Measurements from ENCODE around the gene APBA3. TPM values are rescaled to one million over a fixed set of nuclear protein-coding genes. Genes with fewer than 3 reads are reported as not detected.
"Not testable (repeated sequence)": the region's sequence is repeated elsewhere in the genome, so short reads cannot be mapped to it uniquely, and the experiment has no call there.

The APBA3 gene
- total RNA-seq, 2 experiments from 2014 or later = 55.8 to 64.7 TPM

DNA sequence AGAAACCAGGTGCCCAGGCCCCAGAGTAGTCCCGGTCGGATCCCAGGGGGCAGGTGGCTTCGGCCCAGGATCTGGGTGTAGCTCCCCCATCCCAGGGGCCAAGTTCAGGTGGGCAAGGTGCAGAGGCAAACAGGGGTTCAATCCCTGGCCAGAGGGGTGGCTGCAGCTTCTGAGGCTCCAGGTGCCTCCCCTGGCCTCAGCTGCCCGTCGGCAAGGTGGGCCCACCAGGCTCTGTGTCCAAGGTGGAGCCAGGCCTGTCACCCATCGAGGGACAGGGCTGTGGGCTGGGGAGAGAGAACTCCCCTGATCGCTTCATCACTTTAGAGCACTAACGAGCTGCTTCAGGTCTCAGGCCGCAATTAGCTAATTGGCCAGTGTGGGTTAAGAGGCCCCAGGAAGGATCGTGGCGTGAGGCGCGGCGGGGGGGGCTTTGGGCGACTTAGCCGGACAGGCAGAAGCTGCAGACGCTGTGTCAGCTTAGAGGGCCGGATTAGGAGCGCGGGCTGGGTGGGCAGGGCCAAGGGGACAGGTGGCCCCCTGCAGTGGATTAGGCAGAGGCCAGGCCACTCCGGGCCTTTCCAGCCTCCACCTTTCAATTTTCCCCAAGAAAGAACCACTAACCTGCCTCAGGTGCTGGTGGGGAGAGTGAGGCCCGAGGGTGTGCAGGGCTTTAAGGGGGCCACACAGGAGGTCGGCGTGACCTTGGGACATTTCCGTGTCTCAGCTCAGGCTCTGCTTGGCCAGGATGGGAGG is 13.3 kb upstream of the APBA3 start:
- H3K27me3 Mint-ChIP-seq = no peaks in the 10 kb centered on the region
- no peak overlapping the region for H3K27ac Mint-ChIP-seq
- no peak overlapping the region for H3K4me3 Mint-ChIP-seq
- H3K4me1 Mint-ChIP-seq = peaks cover 2% of the 10 kb centered on the region
- ChIA-PET CTCF (no interaction called here), POLR2A (interaction anchor here (1.6 to 3.2 kb wide), 2 partner anchors 9 to 12 kb away, joined by 5 to 16 read pairs; partner anchors contain the start of gene MRPL54)
- H3K36me3 Mint-ChIP-seq (ENCODE audit: low read depth) = no peaks in the 10 kb centered on the region
- no peak for DNase-seq
- H3K9me3 Mint-ChIP-seq = no peaks in the 10 kb centered on the region

DNA sequence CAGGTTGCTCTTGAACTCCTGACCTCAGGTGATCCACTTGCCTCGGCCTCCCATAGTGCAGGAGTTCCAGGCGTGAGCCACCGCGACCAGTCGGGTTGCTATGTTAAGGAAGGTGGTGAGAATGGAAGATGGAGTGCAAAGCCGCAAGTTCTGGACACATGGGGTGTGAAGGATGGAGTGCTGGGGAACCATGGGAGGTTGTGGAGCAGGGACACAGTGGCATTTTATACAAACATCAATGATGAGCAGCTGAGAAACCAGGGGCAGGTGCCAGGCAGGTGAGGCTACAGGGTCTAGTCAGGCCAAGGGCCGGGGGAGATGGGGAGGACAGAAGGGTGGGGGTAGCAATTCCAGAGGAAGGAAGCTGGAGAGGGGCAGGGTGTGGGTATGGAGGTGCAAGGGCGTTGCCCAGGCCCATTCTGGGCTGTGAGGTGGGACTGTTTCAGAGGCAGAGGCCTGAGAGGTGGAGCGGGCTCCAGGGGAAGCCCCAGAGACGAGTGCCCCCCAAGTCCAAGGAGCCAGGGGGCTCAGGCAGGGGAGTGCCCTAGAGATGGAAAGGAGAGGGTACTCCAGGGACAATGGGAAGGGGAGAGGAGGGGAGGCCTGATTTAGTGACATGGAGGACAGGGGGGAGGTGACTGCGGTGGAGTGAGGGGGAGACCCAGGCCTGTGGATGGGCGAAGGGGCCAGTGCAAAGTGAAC is 12.5 kb upstream of the APBA3 start:
- ChIA-PET POLR2A (interaction anchor here (1.6 to 3.2 kb wide), 2 partner anchors 8 to 11 kb away, joined by 5 to 16 read pairs; partner anchors contain the start of gene MRPL54), CTCF (no interaction called here)
- Mint-ChIP-seq H3K27me3 (no peaks in the 10 kb centered on the region), H3K36me3 (ENCODE audit: low read depth) (no peaks in the 10 kb centered on the region), H3K9me3 (no peaks in the 10 kb centered on the region), H3K4me1 (peaks cover 2% of the 10 kb centered on the region), H3K4me3 (no peak overlapping the region), H3K27ac (no peak overlapping the region)
- DNase-seq = no peak

DNA sequence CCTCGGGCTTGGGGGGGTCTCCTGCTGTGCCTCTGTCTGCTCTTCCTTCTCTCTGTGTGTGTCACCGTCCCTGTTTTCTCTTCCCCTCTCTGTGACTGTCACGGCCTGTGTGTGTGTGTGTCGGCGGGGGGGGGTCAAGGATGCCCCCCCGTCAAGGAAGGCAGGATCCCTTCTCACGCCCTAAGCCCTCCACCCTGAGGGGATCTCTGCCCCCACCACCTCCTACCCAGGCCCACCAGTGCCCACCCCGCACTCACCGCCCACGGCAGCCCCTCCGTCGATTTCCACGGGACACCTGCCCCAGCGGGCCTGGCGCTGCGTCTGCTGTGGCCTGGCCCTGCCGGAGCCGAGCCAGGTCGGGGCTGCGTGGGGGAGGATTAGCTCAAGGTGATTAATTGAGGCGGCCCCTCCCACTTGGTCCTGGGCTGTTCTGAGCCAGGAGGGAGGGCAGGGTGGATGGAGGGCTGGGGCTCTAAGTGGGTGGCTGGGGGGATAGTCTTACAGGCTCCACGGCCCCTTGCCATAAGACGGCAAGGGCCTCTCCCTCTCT is 10.5 kb upstream of the APBA3 start, which contains the start of gene RAX2:
TSS of gene RAX2 (minus strand) at position 323 of the 550 bp plus-strand sequence. CDS start 486 bp downstream, outside the sequence.
- ChIA-PET CTCF (interaction anchor here (0.7 to 1.4 kb wide), 2 partner anchors 9 kb away, joined by 3 read pairs; partner anchors contain the start of gene MRPL54), POLR2A (interaction anchor here (0.6 to 3.2 kb wide), 2 partner anchors 9 to 11 kb away, joined by 3 to 16 read pairs; partner anchors contain the start of genes APBA3 and MRPL54)
- H3K4me3 Mint-ChIP-seq = no peak within 1 kb of the TSS
- peaks cover 7% of the 10 kb centered on the region for H3K4me1 Mint-ChIP-seq
- H3K9me3 Mint-ChIP-seq = no peaks in the 10 kb centered on the region
- peaks cover 4% of the 10 kb centered on the region for H3K36me3 Mint-ChIP-seq (ENCODE audit: low read depth)
- DNase-seq = no peak
- H3K27me3 Mint-ChIP-seq = no peaks in the 10 kb centered on the region
- H3K27ac Mint-ChIP-seq = no peak within 1 kb of the TSS

DNA sequence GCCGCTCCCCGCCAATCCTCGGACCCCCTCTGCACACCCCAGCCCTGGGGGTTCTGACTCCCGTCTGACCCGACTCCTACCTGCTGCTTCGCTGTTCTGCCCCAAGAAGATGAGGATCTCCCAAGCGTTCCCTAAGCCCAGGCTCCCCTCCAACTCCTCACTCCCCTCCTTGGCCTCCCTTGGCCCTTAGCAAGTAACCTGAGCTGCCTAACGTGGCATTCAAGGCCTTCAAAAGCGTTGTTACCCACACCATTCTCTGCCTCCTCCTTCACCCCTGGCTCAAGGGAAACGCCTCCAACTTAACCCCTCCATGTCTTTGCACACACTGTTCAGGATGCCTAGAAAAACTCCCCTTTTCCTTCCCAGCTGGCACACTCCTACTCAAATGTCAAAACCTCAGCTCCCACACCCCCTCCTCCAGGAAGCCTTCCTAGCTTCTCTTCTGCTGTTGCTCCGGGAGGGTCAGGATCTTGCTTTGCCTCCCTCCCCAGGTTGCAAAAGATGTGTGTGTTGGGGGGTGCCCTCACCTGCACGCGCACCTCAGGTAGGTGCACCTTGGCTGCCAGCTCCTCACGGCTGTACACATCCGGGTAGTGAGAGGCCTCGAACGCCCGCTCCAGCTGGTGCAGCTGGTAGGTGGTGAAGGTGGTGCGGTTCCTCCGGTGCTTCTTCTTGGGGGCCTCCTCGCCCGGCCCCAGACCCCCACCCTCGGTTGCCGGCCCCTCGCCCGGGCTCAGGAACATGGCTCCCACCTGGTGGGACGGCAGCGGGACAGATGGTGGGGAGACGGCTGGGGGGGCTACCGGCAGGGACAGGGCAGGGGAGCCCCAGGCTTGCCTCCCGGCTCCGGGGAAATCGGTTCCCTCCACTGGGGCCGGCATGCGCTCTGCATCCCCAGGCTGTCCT is 9.8 kb upstream of the APBA3 start:
- ChIA-PET CTCF (interaction anchor here (1.4 kb wide), 1 partner anchor 9 kb away, joined by 3 read pairs; the partner anchor contains the start of gene MRPL54), POLR2A (interaction anchor here (0.6 to 3.2 kb wide), 3 partner anchors 8 to 10 kb away, joined by 3 to 16 read pairs (median 3); partner anchors contain the start of genes APBA3 and MRPL54)
- Mint-ChIP-seq H3K9me3 (no peaks in the 10 kb centered on the region), H3K27me3 (no peaks in the 10 kb centered on the region), H3K36me3 (ENCODE audit: low read depth) (peaks cover 10% of the 10 kb centered on the region), H3K4me3 (no peak overlapping the region), H3K27ac (no peak overlapping the region), H3K4me1 (peaks cover 14% of the 10 kb centered on the region)
- no peak for DNase-seq

DNA sequence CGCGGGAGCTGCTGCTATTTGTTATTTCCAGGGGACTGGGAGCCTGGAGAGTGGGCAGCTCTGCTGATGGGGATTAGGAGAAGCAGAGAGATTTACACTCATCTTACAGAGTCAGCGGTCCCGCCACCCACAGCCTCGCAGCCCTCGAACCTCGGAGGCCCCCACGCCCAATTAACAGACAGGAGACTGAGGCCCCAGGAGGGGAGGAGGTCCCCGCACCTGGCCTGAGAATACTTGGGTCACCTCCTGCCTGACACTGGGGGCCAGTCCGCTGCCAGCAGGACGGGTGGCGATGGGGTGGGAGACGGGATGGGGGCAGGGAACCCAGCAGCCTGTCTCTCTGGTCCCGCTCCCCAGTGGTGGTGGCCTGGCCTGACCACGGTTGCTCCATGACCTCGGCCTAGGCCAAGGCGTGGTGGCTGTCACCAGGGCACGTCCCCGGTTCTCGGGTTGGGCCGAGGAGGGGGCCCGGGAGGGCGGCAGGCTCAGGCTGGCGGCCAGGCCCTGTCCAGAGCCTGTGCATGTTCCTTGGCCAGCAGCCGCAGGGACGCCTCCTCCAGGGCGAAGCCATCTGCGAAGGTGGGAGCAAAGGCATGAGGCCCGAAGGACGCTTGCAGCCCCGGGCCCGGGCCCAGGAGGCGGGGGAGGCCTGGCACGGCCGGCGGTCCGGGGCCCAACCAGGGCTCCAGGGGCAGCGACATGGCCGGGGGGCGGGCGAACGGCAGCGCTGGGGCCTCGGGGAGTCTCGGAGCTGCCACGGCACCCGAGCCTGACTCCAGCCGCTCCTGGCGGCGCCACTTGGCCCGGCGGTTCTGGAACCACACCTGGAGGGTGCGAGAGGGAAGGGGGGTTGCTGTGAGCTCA is 8.9 kb upstream of the APBA3 start:
- Mint-ChIP-seq H3K27ac (no peak overlapping the region), H3K4me1 (peaks cover 17% of the 10 kb centered on the region), H3K27me3 (no peaks in the 10 kb centered on the region), H3K9me3 (no peaks in the 10 kb centered on the region), H3K4me3 (no peak overlapping the region), H3K36me3 (ENCODE audit: low read depth) (peaks cover 12% of the 10 kb centered on the region)
- DNase-seq = no peak
- POLR2A ChIA-PET = interaction anchor here (0.7 kb wide), 1 partner anchor 8 kb away, joined by 3 read pairs; the partner anchor contains the start of gene MRPL54
- CTCF ChIA-PET = interaction anchor here (1.4 kb wide), 1 partner anchor 8 kb away, joined by 3 read pairs; the partner anchor contains the start of gene MRPL54

DNA sequence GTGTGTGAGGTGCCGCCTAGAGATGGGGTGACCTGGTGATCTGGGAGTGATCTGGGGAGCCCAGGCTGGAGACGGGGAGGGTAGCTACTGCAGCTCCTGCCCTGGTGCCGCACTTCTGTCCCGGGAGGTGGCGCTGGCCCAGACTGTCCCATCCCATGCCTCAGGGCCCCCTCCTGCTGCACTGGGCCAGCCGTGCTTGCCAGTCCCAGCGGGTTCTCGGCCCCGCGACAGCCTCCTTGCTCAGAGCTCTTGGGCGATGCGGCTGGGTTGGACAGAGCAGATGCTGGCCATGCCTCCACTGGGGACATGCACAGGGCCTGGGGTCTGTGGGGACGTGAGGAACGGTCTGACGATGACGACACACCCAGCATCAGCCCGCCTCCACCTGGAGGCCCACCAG is 8.0 kb upstream of the APBA3 start:
- Mint-ChIP-seq H3K36me3 (ENCODE audit: low read depth) (peaks cover 12% of the 10 kb centered on the region), H3K9me3 (no peaks in the 10 kb centered on the region), H3K4me3 (no peak overlapping the region), H3K4me1 (peaks cover 17% of the 10 kb centered on the region), H3K27ac (no peak overlapping the region), H3K27me3 (no peaks in the 10 kb centered on the region)
- no peak for DNase-seq
- CTCF ChIA-PET = no interaction called here
- POLR2A ChIA-PET = no interaction called here

DNA sequence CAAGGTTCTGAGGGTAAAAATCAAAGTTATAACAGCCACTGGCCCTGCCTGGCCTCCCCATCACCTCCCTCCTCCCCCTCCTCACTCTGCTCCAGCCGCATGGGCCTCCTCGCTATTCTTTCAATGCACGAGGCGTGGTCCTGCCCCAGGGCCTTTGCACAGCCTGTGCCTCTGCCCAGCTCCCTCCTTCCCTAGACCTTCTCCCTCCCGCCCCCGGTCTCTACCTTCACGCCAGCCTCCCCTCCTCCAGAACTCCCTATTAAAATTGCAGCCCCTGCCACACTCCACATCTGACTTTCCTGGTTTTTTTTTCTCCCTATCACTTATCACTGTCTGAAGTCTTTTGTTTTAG is 7.2 kb upstream of the APBA3 start:
- peaks cover 17% of the 10 kb centered on the region for H3K4me1 Mint-ChIP-seq
- DNase-seq = no peak
- ChIA-PET CTCF (interaction anchor here (0.6 kb wide), 1 partner anchor 1145 kb away, joined by 5 read pairs; no protein-coding TSS in a partner anchor), POLR2A (no interaction called here)
- no peaks in the 10 kb centered on the region for H3K27me3 Mint-ChIP-seq
- no peak overlapping the region for H3K27ac Mint-ChIP-seq
- H3K4me3 Mint-ChIP-seq = no peak overlapping the region
- peaks cover 12% of the 10 kb centered on the region for H3K36me3 Mint-ChIP-seq (ENCODE audit: low read depth)
- no peaks in the 10 kb centered on the region for H3K9me3 Mint-ChIP-seq

DNA sequence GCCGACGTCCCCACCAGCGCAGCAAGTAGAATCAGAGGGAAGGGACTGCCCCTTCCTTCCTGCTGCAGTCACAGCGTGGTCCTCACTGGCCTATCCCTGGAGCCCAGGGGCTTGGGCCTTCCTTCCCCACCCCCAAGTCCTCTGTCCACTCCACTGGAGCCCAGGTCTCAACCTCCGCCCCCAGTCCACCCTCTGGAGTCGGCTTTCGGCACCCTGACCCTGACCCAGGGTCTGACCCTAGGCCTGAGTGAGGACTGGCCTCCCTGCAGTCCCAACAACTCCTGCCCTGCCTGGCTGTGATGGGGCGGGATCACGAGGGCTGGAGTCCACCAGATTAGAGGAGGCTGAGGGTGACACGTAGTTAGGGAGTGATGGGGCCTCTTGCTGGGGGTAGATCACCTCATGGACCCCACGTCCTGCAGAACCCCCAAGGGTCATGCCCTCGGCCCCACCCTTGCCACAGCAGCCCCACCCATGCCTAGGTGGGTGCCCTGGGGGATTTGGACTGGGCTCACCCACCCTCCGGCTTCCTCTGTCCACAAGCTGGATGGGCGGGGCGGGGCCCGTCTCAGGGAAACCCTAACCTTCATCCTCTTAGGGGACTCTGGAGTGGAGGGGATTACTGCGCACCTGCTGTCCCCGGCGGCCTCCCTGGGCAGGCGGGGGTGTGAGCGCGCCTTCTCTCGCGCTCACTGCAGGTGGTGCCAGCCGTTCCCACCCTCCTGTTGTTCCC is 6.7 kb upstream of the APBA3 start:
- no peak for DNase-seq
- Mint-ChIP-seq H3K36me3 (ENCODE audit: low read depth) (peaks cover 13% of the 10 kb centered on the region), H3K4me1 (peaks cover 20% of the 10 kb centered on the region), H3K27ac (no peak overlapping the region), H3K27me3 (no peaks in the 10 kb centered on the region), H3K4me3 (no peak overlapping the region), H3K9me3 (no peaks in the 10 kb centered on the region)
- CTCF ChIA-PET = interaction anchor here (0.6 kb wide), 1 partner anchor 1145 kb away, joined by 5 read pairs; no protein-coding TSS in a partner anchor
- POLR2A ChIA-PET = no interaction called here

DNA sequence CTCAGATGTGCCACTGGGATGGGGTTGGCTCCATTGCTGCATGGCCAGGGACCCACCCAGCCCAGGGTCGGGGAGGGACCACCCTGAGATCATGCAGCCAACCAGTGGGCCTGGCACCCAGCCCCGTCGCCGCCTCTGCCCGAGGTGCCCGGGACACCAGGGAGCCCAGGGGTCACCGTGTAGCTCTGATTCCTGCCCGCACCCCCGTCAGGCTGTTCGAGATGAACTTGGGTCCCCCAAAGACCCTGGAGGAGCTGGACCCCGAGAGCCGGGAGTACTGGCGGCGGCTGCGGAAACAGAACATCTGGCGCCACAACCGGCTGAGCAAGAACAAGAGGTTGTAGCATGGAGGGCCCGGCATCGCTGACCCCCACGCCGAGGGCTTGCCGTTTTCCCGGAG is 5.6 kb upstream of the APBA3 start:
- ChIA-PET CTCF (no interaction called here), POLR2A (interaction anchor here (1.0 to 2.2 kb wide), 2 partner anchors 8 to 45 kb away, joined by 4 to 5 read pairs; no protein-coding TSS in a partner anchor)
- H3K4me3 Mint-ChIP-seq = peak overlapping the region; percentile 67
- peaks cover 18% of the 10 kb centered on the region for H3K36me3 Mint-ChIP-seq (ENCODE audit: low read depth)
- H3K27me3 Mint-ChIP-seq = no peaks in the 10 kb centered on the region
- peak overlapping the region; percentile 92 for H3K27ac Mint-ChIP-seq
- no peak for DNase-seq
- no peaks in the 10 kb centered on the region for H3K9me3 Mint-ChIP-seq
- H3K4me1 Mint-ChIP-seq = peaks cover 25% of the 10 kb centered on the region

DNA sequence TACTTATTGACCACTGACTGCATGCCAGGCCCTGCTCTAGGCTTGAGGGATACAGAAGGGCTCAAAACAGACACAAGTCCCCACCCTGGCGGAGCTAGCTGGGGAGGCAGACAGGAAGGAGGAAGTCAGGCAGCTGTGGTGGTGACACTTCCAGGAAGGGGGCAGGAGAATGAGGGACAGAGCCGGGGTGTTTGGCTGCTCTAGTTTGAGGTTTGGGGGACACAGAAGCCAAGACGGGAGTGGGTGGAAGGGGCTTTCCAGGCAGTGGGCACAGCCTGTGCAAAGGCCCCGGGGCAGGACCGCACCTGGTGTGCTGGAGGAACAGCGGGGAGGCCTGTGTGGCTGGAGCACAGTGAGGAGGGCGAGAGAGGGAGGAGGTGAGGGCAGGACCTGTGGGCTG is 5.0 kb upstream of the APBA3 start:
- Mint-ChIP-seq H3K9me3 (no peaks in the 10 kb centered on the region), H3K36me3 (ENCODE audit: low read depth) (peaks cover 18% of the 10 kb centered on the region), H3K27me3 (no peaks in the 10 kb centered on the region), H3K27ac (peak overlapping the region; percentile 92), H3K4me1 (peaks cover 30% of the 10 kb centered on the region), H3K4me3 (peak overlapping the region; percentile 67)
- ChIA-PET CTCF (no interaction called here), POLR2A (interaction anchor here (1.0 to 2.2 kb wide), 3 partner anchors 8 to 46 kb away, joined by 3 to 5 read pairs (median 4); no protein-coding TSS in a partner anchor)
- peak; percentile 50 for DNase-seq

DNA sequence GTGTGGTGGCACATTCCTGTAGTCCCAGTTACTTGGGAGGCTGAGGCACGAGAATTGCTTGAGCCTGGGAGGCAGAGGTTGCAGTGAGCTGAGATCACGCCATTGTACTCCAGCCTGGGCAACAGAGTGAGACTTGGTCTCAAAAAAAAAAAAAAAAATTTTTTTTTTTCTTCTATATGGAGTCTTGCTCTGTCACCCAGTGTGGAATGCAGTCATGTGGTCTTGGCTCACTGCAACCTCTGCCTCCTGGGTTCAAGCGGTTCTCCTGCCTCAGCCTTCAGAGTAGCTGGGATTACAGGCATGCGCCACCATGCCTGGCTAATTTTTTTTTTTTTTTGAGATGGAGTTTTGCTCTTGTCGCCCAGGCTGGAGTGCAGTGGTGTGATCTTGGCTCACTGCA is 4.3 kb upstream of the APBA3 start:
- H3K27me3 Mint-ChIP-seq, CTCF ChIA-PET, DNase-seq, H3K9me3 Mint-ChIP-seq, H3K4me3 Mint-ChIP-seq: not testable (repeated sequence)
- Mint-ChIP-seq H3K36me3 (ENCODE audit: low read depth) (peaks cover 24% of the 10 kb centered on the region), H3K27ac (peak overlapping the region; percentile 92), H3K4me1 (peaks cover 35% of the 10 kb centered on the region)
- POLR2A ChIA-PET = interaction anchor here (1.0 to 2.2 kb wide), 3 partner anchors 9 to 47 kb away, joined by 3 to 5 read pairs (median 4); no protein-coding TSS in a partner anchor
